GM19099 (cell line): ENCODE results near the gene KBTBD12.

Experiments
- POLR2A ChIP-seq: IDR thresholded peaks from 3 replicates; pipeline ENCODE4 v1.6.1; 2011; ENCODE audit warnings: low read depth; ENCODE audit not compliant: insufficient read length; ENCODE audit errors: extremely low read depth

Gene KBTBD12

GRCh38 chr3:127988770-127989557 is 73.9 kb downstream of the KBTBD12 start:
- no peak for TF ChIP-seq POLR2A

GRCh38 chr3:127990051-127990450 is 75.0 kb downstream of the KBTBD12 start:
- TF ChIP-seq POLR2A, result no peak

- no peak for TF ChIP-seq POLR2A
These were observed 75.4 kb downstream of the KBTBD12 start for GRCh38 chr3:127990461-127990860.

GRCh38 chr3:127991251-127991650 is 76.2 kb downstream of the KBTBD12 start:
- no peak for TF ChIP-seq POLR2A

- no peak for TF ChIP-seq POLR2A
These were observed 76.6 kb downstream of the KBTBD12 start for GRCh38 chr3:127991681-127992080.

GRCh38 chr3:127992127-127992526 is 77.1 kb downstream of the KBTBD12 start:
- TF ChIP-seq POLR2A, result no peak

- no peak for TF ChIP-seq POLR2A
These were observed 79.0 kb downstream of the KBTBD12 start for GRCh38 chr3:127994011-127994410.

GRCh38 chr3:127997016-127997415 is 82.0 kb downstream of the KBTBD12 start:
- no peak for TF ChIP-seq POLR2A

GRCh38 chr3:127997961-127998360 is 82.9 kb downstream of the KBTBD12 start:
- TF ChIP-seq POLR2A, result no peak

- TF ChIP-seq POLR2A, result no peak
These were observed 83.6 kb downstream of the KBTBD12 start for GRCh38 chr3:127998596-127998995.

GRCh38 chr3:127999509-128000106 is 84.6 kb downstream of the KBTBD12 start:
- no peak for TF ChIP-seq POLR2A

- TF ChIP-seq POLR2A, result no peak
These were observed 86.5 kb downstream of the KBTBD12 start for GRCh38 chr3:128001576-128001975.

GRCh38 chr3:128004661-128005060 is 89.6 kb downstream of the KBTBD12 start:
- no peak for TF ChIP-seq POLR2A

GRCh38 chr3:128006061-128007032 is 91.3 kb downstream of the KBTBD12 start:
- TF ChIP-seq POLR2A, result no peak

- TF ChIP-seq POLR2A, result no peak
These were observed 92.0 kb downstream of the KBTBD12 start for GRCh38 chr3:128007033-128007424.

GRCh38 chr3:128009952-128010846 is 95.2 kb downstream of the KBTBD12 start:
- TF ChIP-seq POLR2A, result no peak
